ENCODE measurements around the gene UGT3A2. TPM values are rescaled to one million over a fixed set of nuclear protein-coding genes. Genes with fewer than 3 reads are reported as not detected.

Gene UGT3A2
- total RNA-seq: 3.5 and 4.8 TPM in 2 replicates
- 1.8 and 5.1 TPM in 2 replicates for polyA plus RNA-seq

- peaks cover 5% of the 10 kb centered on the region for H3K4me1 ChIP-seq (ENCODE audit: insufficient read depth)
- no peaks in the 10 kb centered on the region for H3K9me3 ChIP-seq (ENCODE audit: low read depth)
- no peaks in the 10 kb centered on the region for H4K20me1 ChIP-seq (ENCODE audit: insufficient read depth, poor library complexity, severe bottlenecking)
- WGBS (ENCODE audit: low lambda C conversion rate, missing lambda C conversion rate): 2% methylated on average over 22 of the region's 22 CpGs
- H3K27ac ChIP-seq: no peak within 1 kb of the TSS
- peak within 1 kb of the TSS; percentile 89 for H3K4me2 ChIP-seq
- no peak for TF ChIP-seq EZH2phosphoT487 (IDR thresholded peaks at IDR 0.05; ENCODE audit: low read depth, severe bottlenecking, unreplicated experiment)
- TF ChIP-seq CTCF (IDR thresholded peaks at IDR 0.05; ENCODE audit: poor library complexity): no peak
- TF ChIP-seq EZH2 (IDR thresholded peaks at IDR 0.05; ENCODE audit: borderline replicate concordance): no peak
- H3K27me3 ChIP-seq: peaks cover 48% of the 10 kb centered on the region
- H3K79me2 ChIP-seq: no peaks in the 10 kb centered on the region
- H3K9me2 ChIP-seq (replicated peaks; ENCODE audit: insufficient read depth): no peaks in the 10 kb centered on the region
- DNase-seq (ENCODE audit: low spot score): no peak
- no peak within 1 kb of the TSS for H3K4me3 ChIP-seq
- no peaks in the 10 kb centered on the region for H3K36me3 ChIP-seq (replicated peaks; ENCODE audit: insufficient read depth, low read depth)
- peak within 1 kb of the TSS; percentile 49 for H2AFZ ChIP-seq
Measured at GRCh38 chr5:36066540-36067210, at the start of gene UGT3A2. UGT3A2 (minus strand) TSS chr5:36066882; CDS start chr5:36066789, 93 bp downstream.

- no peak overlapping the region for H3K4me3 ChIP-seq
- WGBS (ENCODE audit: low lambda C conversion rate, missing lambda C conversion rate): 62% methylated on average over 1 of the region's 1 CpG
- H3K79me2 ChIP-seq: no peaks in the 10 kb centered on the region
- H3K4me1 ChIP-seq (ENCODE audit: insufficient read depth): no peaks in the 10 kb centered on the region
- H4K20me1 ChIP-seq (ENCODE audit: insufficient read depth, poor library complexity, severe bottlenecking): no peaks in the 10 kb centered on the region
- no peaks in the 10 kb centered on the region for H3K9me2 ChIP-seq (replicated peaks; ENCODE audit: insufficient read depth)
- H2AFZ ChIP-seq: no peak overlapping the region
- DNase-seq (ENCODE audit: low spot score): no peak
- H3K9me3 ChIP-seq (ENCODE audit: low read depth): no peaks in the 10 kb centered on the region
- no peak for TF ChIP-seq EZH2phosphoT487 (IDR thresholded peaks at IDR 0.05; ENCODE audit: low read depth, severe bottlenecking, unreplicated experiment)
- TF ChIP-seq EZH2 (IDR thresholded peaks at IDR 0.05; ENCODE audit: borderline replicate concordance): no peak
- no peak for TF ChIP-seq CTCF (IDR thresholded peaks at IDR 0.05; ENCODE audit: poor library complexity)
- H3K27ac ChIP-seq: no peak overlapping the region
- H3K27me3 ChIP-seq: no peaks in the 10 kb centered on the region
- no peak overlapping the region for H3K4me2 ChIP-seq
- H3K36me3 ChIP-seq (replicated peaks; ENCODE audit: insufficient read depth, low read depth): peaks cover 3% of the 10 kb centered on the region
Measured at GRCh38 chr5:36111238-36111637, 44.6 kb upstream of the UGT3A2 start.

- WGBS (ENCODE audit: low lambda C conversion rate, missing lambda C conversion rate): 44% methylated on average over 3 of the region's 3 CpGs
- Histone ChIP-seq H3K9me2 (replicated peaks; ENCODE audit: insufficient read depth) (no peaks in the 10 kb centered on the region), H3K27ac (no peak overlapping the region), H3K4me2 (no peak overlapping the region), H3K4me1 (ENCODE audit: insufficient read depth) (no peaks in the 10 kb centered on the region), H3K36me3 (replicated peaks; ENCODE audit: insufficient read depth, low read depth) (peaks cover 3% of the 10 kb centered on the region), H3K79me2 (no peaks in the 10 kb centered on the region), H3K9me3 (ENCODE audit: low read depth) (no peaks in the 10 kb centered on the region), H2AFZ (no peak overlapping the region), H3K4me3 (no peak overlapping the region), H4K20me1 (ENCODE audit: insufficient read depth, poor library complexity, severe bottlenecking) (no peaks in the 10 kb centered on the region), H3K27me3 (no peaks in the 10 kb centered on the region)
- no peak for TF ChIP-seq EZH2phosphoT487 (IDR thresholded peaks at IDR 0.05; ENCODE audit: low read depth, severe bottlenecking, unreplicated experiment)
- no peak for TF ChIP-seq CTCF (IDR thresholded peaks at IDR 0.05; ENCODE audit: poor library complexity)
- TF ChIP-seq EZH2 (IDR thresholded peaks at IDR 0.05; ENCODE audit: borderline replicate concordance): no peak
- DNase-seq (ENCODE audit: low spot score): no peak
Measured at GRCh38 chr5:36108758-36109460, 42.2 kb upstream of the UGT3A2 start.
